Medulla oblongata (tissue), 1 donor: ENCODE measurements around the gene PTK7.
A peak's percentile ranks its signal among the peaks of the same experiment; 100 is the strongest.

ENCODE experiments used
- DNase-seq: peaks from one replicate; pipeline ENCODE4 v3.0.0-alpha.2; 2015; ENCODE audit errors: extremely low spot score

Gene PTK7

GRCh38 chr6:43144879-43145278, 68.8 kb downstream of the PTK7 start:
- DNase-seq = no peak

- DNase-seq = no peak
Observed at GRCh38 chr6:43146261-43146660, 70.1 kb downstream of the PTK7 start.

- no peak for DNase-seq
Observed at GRCh38 chr6:43146709-43147688, 70.9 kb downstream of the PTK7 start.

GRCh38 chr6:43147691-43148477, 71.8 kb downstream of the PTK7 start:
- DNase-seq = no peak

GRCh38 chr6:43149265-43149664, 73.2 kb downstream of the PTK7 start:
- no peak for DNase-seq

GRCh38 chr6:43150051-43150751, 74.1 kb downstream of the PTK7 start:
- no peak for DNase-seq

GRCh38 chr6:43159599-43159998, 83.5 kb downstream of the PTK7 start:
- no peak for DNase-seq

GRCh38 chr6:43163899-43164298, 87.8 kb downstream of the PTK7 start:
- no peak for DNase-seq

- no peak for DNase-seq
Observed at GRCh38 chr6:43170417-43170930, 94.4 kb downstream of the PTK7 start.

- peak; percentile 100 for DNase-seq
Observed at GRCh38 chr6:43170931-43171706, 95.0 kb downstream of the PTK7 start, which contains the start of gene SRF. TSS of gene SRF (plus strand) at chr6:43171269. CDS start at chr6:43171657, 388 bp downstream.

GRCh38 chr6:43171707-43172103, 95.6 kb downstream of the PTK7 start:
- DNase-seq = no peak

GRCh38 chr6:43172104-43173007, 96.2 kb downstream of the PTK7 start:
- peak; percentile 38 for DNase-seq

- no peak for DNase-seq
Observed at GRCh38 chr6:43173591-43174262, 97.6 kb downstream of the PTK7 start.

GRCh38 chr6:43174263-43175112, 98.4 kb downstream of the PTK7 start:
- peak; percentile 99 for DNase-seq

- no peak for DNase-seq
Observed at GRCh38 chr6:43175676-43176422, 99.7 kb downstream of the PTK7 start.

GRCh38 chr6:43176423-43176786, 100.3 kb downstream of the PTK7 start:
- DNase-seq = no peak

GRCh38 chr6:43178150-43178549, 102.0 kb downstream of the PTK7 start:
- no peak for DNase-seq
